Measurements from ENCODE around the gene CNTNAP2. TPM values are rescaled to one million over a fixed set of nuclear protein-coding genes. Genes with fewer than 3 reads are reported as not detected.

Gene CNTNAP2
- total and polyA plus RNA-seq, 8 donors = 0.19 to 18.2 (median 0.56) TPM

GRCh38 chr7:148242294-148242821, 2125.8 kb downstream of the CNTNAP2 start:
- Histone ChIP-seq H3K4me3 (peak overlapping the region in 2 of 4 donors; percentile 7 to 10), H3K36me3 (no peaks in the 10 kb centered on the region), H3K4me1 (peaks cover 0 to 13% (median 7%) of the 10 kb centered on the region in 4 donors), H3K27me3 (peaks cover 0 to 6% (median 0%) of the 10 kb centered on the region in 3 donors), H3K9me3 (no peaks in the 10 kb centered on the region), H3K27ac (no peak overlapping the region)
- WGBS, 5 donors = 7 to 12% (median 11%) methylated on average over 17 of the region's 17 CpGs
- intact Hi-C loops (cut with DNase I; ENCODE audit: low total_unique reads) = no loop called here
- DNase-seq = peak; percentile 33 to 81
- no peak for TF ChIP-seq POLR2A (IDR thresholded peaks at IDR 0.05)
- TF ChIP-seq CTCF (IDR thresholded peaks at IDR 0.05) = peak in 5 of 7 experiments; percentile 63 to 82 (median 72)
- no peak for TF ChIP-seq EP300 (IDR thresholded peaks at IDR 0.05)
- no peak for TF ChIP-seq POLR2AphosphoS5 (IDR thresholded peaks at IDR 0.05)

- 49 to 60% (median 55%) methylated on average over 7 of the region's 7 CpGs for WGBS, 5 donors
- Histone ChIP-seq H3K27ac (no peak overlapping the region), H3K27me3 (peaks cover 0 to 11% (median 0%) of the 10 kb centered on the region in 3 donors), H3K36me3 (no peaks in the 10 kb centered on the region), H3K4me3 (no peak overlapping the region), H3K4me1 (peaks cover 0 to 13% (median 7%) of the 10 kb centered on the region in 4 donors), H3K9me3 (peaks cover 0 to 3% (median 0%) of the 10 kb centered on the region in 4 donors)
- intact Hi-C loops (cut with DNase I; ENCODE audit: low total_unique reads) = no loop called here
- no peak for DNase-seq
- TF ChIP-seq POLR2AphosphoS5 (IDR thresholded peaks at IDR 0.05) (no peak), CTCF (IDR thresholded peaks at IDR 0.05) (no peak), POLR2A (IDR thresholded peaks at IDR 0.05) (no peak), EP300 (IDR thresholded peaks at IDR 0.05) (no peak)
Observed at GRCh38 chr7:148245381-148245780, 2128.8 kb downstream of the CNTNAP2 start.

GRCh38 chr7:148253629-148254028, 2137.0 kb downstream of the CNTNAP2 start:
- no peak for DNase-seq
- H3K9me3 ChIP-seq = peaks cover 0 to 21% (median 8%) of the 10 kb centered on the region in 4 donors
- TF ChIP-seq POLR2A (IDR thresholded peaks at IDR 0.05) (no peak), EP300 (IDR thresholded peaks at IDR 0.05) (no peak), CTCF (IDR thresholded peaks at IDR 0.05) (no peak), POLR2AphosphoS5 (IDR thresholded peaks at IDR 0.05) (no peak)
- H3K27ac ChIP-seq = no peak overlapping the region
- no peaks in the 10 kb centered on the region for H3K4me1 ChIP-seq
- H3K36me3 ChIP-seq = no peaks in the 10 kb centered on the region
- H3K27me3 ChIP-seq = peaks cover 0 to 5% (median 0%) of the 10 kb centered on the region in 3 donors
- no peak overlapping the region for H3K4me3 ChIP-seq
- 73 to 89% (median 86%) methylated on average over 7 of the region's 7 CpGs for WGBS, 5 donors
- intact Hi-C loops (cut with DNase I; ENCODE audit: low total_unique reads) = no loop called here

- intact Hi-C loops (cut with DNase I; ENCODE audit: low total_unique reads) = no loop called here
- Histone ChIP-seq H3K9me3 (peaks cover 0 to 19% (median 8%) of the 10 kb centered on the region in 4 donors), H3K27me3 (no peaks in the 10 kb centered on the region), H3K27ac (no peak overlapping the region), H3K36me3 (no peaks in the 10 kb centered on the region), H3K4me1 (no peaks in the 10 kb centered on the region), H3K4me3 (no peak overlapping the region)
- 26 to 46% (median 30%) methylated on average over 3 of the region's 3 CpGs for WGBS, 5 donors
- no peak for DNase-seq
- TF ChIP-seq EP300 (IDR thresholded peaks at IDR 0.05) (no peak), CTCF (IDR thresholded peaks at IDR 0.05) (no peak), POLR2A (IDR thresholded peaks at IDR 0.05) (no peak), POLR2AphosphoS5 (IDR thresholded peaks at IDR 0.05) (no peak)
Observed at GRCh38 chr7:148255333-148255732, 2138.7 kb downstream of the CNTNAP2 start.

Data from stomach (tissue), 9 donors.